GM23338 (cell line): ENCODE measurements around the gene CAPN10.

Source experiments
- CREB1 ChIP-seq: fragments of 250-450 bp; sonication (Bioruptor Pico); IDR thresholded peaks from 2 replicates; pipeline ENCODE4 v1.5.0; 2020; ENCODE audit warnings: low read depth, mild to moderate bottlenecking, moderate library complexity
- EZH2 ChIP-seq: fragments of 200-600 bp; sonication (generic); IDR thresholded peaks from one replicate; pipeline ENCODE4 v1.8.0; 2017; ENCODE audit warnings: antibody characterized with exemption, mild to moderate bottlenecking, low read depth; ENCODE audit not compliant: unreplicated experiment
- EZH2phosphoT487 ChIP-seq: fragments of 200-600 bp; sonication (generic); IDR thresholded peaks from one replicate; pipeline ENCODE4 v1.8.1; 2018; ENCODE audit warnings: antibody characterized with exemption; ENCODE audit not compliant: unreplicated experiment
- JUNB ChIP-seq: IDR thresholded peaks from one replicate; pipeline ENCODE4 v1.6.1; 2016; ENCODE audit warnings: antibody characterized with exemption; ENCODE audit not compliant: unreplicated experiment
- POLR2AphosphoS5 ChIP-seq: IDR thresholded peaks from 2 replicates; pipeline ENCODE4 v1.6.1; 2016; ENCODE audit warnings: antibody characterized with exemption, low read depth
- ZNF331 ChIP-seq: fragments of 250-450 bp; sonication (Bioruptor Pico); IDR thresholded peaks from 2 replicates; pipeline ENCODE4 v1.5.0; 2020; ENCODE audit warnings: low read depth, mild to moderate bottlenecking, moderate library complexity
- TF ChIP-seq, protein P1 (sequence below), 2 experiments: fragments of 200-600 bp in 1 of 2; sonication (generic) in 1 of 2; conservative IDR thresholded peaks; 2 replicates each; pipeline versions ENCODE4 v1.5.1 to v1.6.1; 2016 to 2017; ENCODE audit warnings: antibody characterized with exemption in 2 of 2, low read depth in 2 of 2, mild to moderate bottlenecking in 2 of 2, moderate library complexity in 1 of 2

- TF ChIP-seq POLR2AphosphoS5 = no peak
- TF ChIP-seq, protein P1, sequence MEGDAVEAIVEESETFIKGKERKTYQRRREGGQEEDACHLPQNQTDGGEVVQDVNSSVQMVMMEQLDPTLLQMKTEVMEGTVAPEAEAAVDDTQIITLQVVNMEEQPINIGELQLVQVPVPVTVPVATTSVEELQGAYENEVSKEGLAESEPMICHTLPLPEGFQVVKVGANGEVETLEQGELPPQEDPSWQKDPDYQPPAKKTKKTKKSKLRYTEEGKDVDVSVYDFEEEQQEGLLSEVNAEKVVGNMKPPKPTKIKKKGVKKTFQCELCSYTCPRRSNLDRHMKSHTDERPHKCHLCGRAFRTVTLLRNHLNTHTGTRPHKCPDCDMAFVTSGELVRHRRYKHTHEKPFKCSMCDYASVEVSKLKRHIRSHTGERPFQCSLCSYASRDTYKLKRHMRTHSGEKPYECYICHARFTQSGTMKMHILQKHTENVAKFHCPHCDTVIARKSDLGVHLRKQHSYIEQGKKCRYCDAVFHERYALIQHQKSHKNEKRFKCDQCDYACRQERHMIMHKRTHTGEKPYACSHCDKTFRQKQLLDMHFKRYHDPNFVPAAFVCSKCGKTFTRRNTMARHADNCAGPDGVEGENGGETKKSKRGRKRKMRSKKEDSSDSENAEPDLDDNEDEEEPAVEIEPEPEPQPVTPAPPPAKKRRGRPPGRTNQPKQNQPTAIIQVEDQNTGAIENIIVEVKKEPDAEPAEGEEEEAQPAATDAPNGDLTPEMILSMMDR (conservative IDR thresholded peaks at IDR 0.05; ENCODE audit: low read depth in 2 of 2) = no peak
- TF ChIP-seq EZH2phosphoT487 = no peak
- TF ChIP-seq ZNF331 (CRISPR knock-in tag) = no peak
- no peak for TF ChIP-seq EZH2
- no peak for TF ChIP-seq JUNB
- no peak for TF ChIP-seq CREB1 (CRISPR knock-in tag)
Measured at GRCh38 chr2:240648155-240648649, 61.7 kb downstream of the CAPN10 start.
